Skeletal muscle satellite cell (primary cell): ENCODE results near the gene IL1F10. TPM values are rescaled to one million over a fixed set of nuclear protein-coding genes. Genes with fewer than 3 reads are reported as not detected.

Source experiments
- H3K27me3 ChIP-seq: 2 replicates; pipeline ENCODE4 v1.7.0; 2013; ENCODE audit warnings: low read length; ENCODE audit not compliant: control insufficient read depth, insufficient read depth
- H3K36me3 ChIP-seq: 2 replicates; pipeline ENCODE4 v1.7.0; 2013; ENCODE audit warnings: mild to moderate bottlenecking, control low read depth, low read length; ENCODE audit not compliant: insufficient read depth
- H3K4me1 ChIP-seq: 2 replicates; pipeline ENCODE4 v1.7.0; 2013; ENCODE audit warnings: low read length; ENCODE audit not compliant: control insufficient read depth, insufficient read depth
- H3K4me2 ChIP-seq: 2 replicates; pipeline ENCODE4 v1.7.0; 2013; ENCODE audit warnings: mild to moderate bottlenecking, low read length
- H3K4me3 ChIP-seq: 2 replicates; pipeline ENCODE4 v1.7.0; 2013; ENCODE audit warnings: low read length
- H3K9ac ChIP-seq: 2 replicates; pipeline ENCODE4 v1.7.0; 2013; ENCODE audit warnings: mild to moderate bottlenecking, low read depth, low read length, moderate library complexity
- H3K9me3 ChIP-seq: replicated peaks from 2 replicates; pipeline ENCODE4 v1.7.0; 2013; ENCODE audit warnings: mild to moderate bottlenecking, control low read depth, low read length
- small RNA-seq: library from RNA; depleted of rRNA; stranded (forward); fragments of <200 nt; gene quantifications from one replicate; pipeline ENCODE3, GENCODE V24; 2012

IL1F10 gene

GRCh38 chr2:113117541-113118262 is 49.9 kb downstream of the IL1F10 start:
- Histone ChIP-seq H3K9ac (no peak overlapping the region), H3K4me1 (no peaks in the 10 kb centered on the region), H3K4me3 (no peak overlapping the region), H3K9me3 (no peaks in the 10 kb centered on the region), H3K27me3 (peaks cover 50% of the 10 kb centered on the region), H3K36me3 (no peaks in the 10 kb centered on the region), H3K4me2 (no peak overlapping the region)

GRCh38 chr2:113118263-113118657 is 50.5 kb downstream of the IL1F10 start:
- Histone ChIP-seq H3K27me3 (peaks cover 48% of the 10 kb centered on the region), H3K4me1 (no peaks in the 10 kb centered on the region), H3K36me3 (no peaks in the 10 kb centered on the region), H3K9ac (no peak overlapping the region), H3K4me2 (no peak overlapping the region), H3K9me3 (no peaks in the 10 kb centered on the region), H3K4me3 (no peak overlapping the region)

- no peak overlapping the region for H3K9ac ChIP-seq
- no peak overlapping the region for H3K4me2 ChIP-seq
- H3K4me1 ChIP-seq: no peaks in the 10 kb centered on the region
- peaks cover 57% of the 10 kb centered on the region for H3K27me3 ChIP-seq
- no peak overlapping the region for H3K4me3 ChIP-seq
- no peaks in the 10 kb centered on the region for H3K9me3 ChIP-seq
- H3K36me3 ChIP-seq: no peaks in the 10 kb centered on the region
These were observed 51.3 kb downstream of the IL1F10 start for GRCh38 chr2:113119111-113119510.

GRCh38 chr2:113120861-113121260 is 53.1 kb downstream of the IL1F10 start:
- Histone ChIP-seq H3K4me2 (no peak overlapping the region), H3K27me3 (peaks cover 51% of the 10 kb centered on the region), H3K9ac (no peak overlapping the region), H3K9me3 (no peaks in the 10 kb centered on the region), H3K36me3 (no peaks in the 10 kb centered on the region), H3K4me3 (no peak overlapping the region), H3K4me1 (no peaks in the 10 kb centered on the region)

GRCh38 chr2:113122364-113122763 is 54.6 kb downstream of the IL1F10 start:
- Histone ChIP-seq H3K4me1 (no peaks in the 10 kb centered on the region), H3K9me3 (no peaks in the 10 kb centered on the region), H3K27me3 (peaks cover 62% of the 10 kb centered on the region), H3K4me3 (no peak overlapping the region), H3K9ac (no peak overlapping the region), H3K4me2 (no peak overlapping the region), H3K36me3 (no peaks in the 10 kb centered on the region)

GRCh38 chr2:113123726-113124125 is 56.0 kb downstream of the IL1F10 start:
- no peaks in the 10 kb centered on the region for H3K4me1 ChIP-seq
- no peak overlapping the region for H3K4me2 ChIP-seq
- H3K9ac ChIP-seq: no peak overlapping the region
- no peaks in the 10 kb centered on the region for H3K9me3 ChIP-seq
- no peak overlapping the region for H3K4me3 ChIP-seq
- peaks cover 73% of the 10 kb centered on the region for H3K27me3 ChIP-seq
- H3K36me3 ChIP-seq: no peaks in the 10 kb centered on the region

GRCh38 chr2:113124181-113124961 is 56.6 kb downstream of the IL1F10 start:
- Histone ChIP-seq H3K4me1 (no peaks in the 10 kb centered on the region), H3K36me3 (no peaks in the 10 kb centered on the region), H3K4me3 (no peak overlapping the region), H3K9ac (no peak overlapping the region), H3K9me3 (no peaks in the 10 kb centered on the region), H3K4me2 (no peak overlapping the region), H3K27me3 (peaks cover 74% of the 10 kb centered on the region)

Small RNA genes lying within 50 kb of the gene (small RNA-seq; reads per million reads assigned to genes)
- not detected for gene RNU6-1180P
